HG03139 (cell line): ENCODE measurements around the gene HIF3A.

Source experiments
- ATAC-seq: cut with Tn5 transposase; IDR thresholded peaks from one replicate; pipeline ENCODE4 v1.9.1; 2021; ENCODE audit not compliant: unreplicated experiment

HIF3A gene

DNA sequence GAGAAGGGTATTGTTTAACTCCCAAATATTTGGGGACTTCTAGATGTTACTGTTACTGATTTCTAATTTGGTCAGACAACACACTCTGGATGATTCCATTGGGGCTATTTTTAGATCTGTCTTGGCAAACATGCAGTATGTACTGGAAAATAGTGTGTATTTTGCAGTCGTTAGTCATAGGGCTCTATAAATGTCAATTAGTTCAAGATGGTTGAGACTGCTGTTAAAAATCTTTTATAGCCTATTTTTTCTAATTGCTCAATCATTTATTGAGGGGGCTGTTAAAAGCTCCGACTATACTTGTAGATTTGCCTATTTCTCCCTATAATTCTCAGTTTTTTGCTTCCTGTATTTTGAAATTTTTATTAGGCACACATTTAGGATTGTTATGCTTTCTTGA is 81.4 kb downstream of the HIF3A start:
- no peak for ATAC-seq

DNA sequence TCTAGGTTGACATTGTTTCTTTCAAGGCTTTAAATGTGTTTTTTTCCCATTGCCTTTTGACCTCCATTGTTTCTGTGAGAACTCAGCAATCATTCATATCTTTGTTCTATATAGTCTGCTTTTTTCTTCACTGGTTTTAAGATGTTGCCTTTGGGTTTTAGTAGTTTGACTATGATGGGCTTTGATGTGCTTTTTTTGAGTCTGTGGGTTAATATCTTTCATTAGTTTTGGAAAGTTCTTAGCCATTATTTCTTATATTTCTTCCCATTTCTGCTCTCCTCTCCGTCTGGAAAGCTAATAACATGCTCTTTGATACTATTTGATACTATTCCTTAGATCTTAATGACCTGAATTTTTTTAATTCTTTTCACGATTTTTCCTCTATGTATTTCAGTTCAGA is 83.8 kb downstream of the HIF3A start:
- ATAC-seq: no peak

DNA sequence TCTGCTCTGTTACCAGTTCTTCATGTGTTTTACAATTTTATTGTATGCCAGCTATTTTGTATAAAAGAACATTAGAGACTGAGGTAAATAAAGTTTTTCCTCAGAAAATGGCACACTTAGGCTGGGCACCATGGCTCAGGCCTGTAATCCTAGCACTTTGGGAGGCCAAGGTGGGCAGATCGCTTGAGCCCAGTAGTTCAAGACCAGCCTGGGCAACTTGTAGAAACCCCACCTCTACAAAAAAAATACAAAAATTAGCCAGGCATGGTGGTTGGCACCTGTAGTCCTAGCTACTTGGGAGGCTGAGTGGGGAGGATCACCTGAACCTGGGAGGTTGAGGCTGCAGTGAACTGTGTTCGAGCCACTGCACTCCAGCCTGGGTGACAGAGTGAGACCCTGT is 84.5 kb downstream of the HIF3A start:
- no peak for ATAC-seq

DNA sequence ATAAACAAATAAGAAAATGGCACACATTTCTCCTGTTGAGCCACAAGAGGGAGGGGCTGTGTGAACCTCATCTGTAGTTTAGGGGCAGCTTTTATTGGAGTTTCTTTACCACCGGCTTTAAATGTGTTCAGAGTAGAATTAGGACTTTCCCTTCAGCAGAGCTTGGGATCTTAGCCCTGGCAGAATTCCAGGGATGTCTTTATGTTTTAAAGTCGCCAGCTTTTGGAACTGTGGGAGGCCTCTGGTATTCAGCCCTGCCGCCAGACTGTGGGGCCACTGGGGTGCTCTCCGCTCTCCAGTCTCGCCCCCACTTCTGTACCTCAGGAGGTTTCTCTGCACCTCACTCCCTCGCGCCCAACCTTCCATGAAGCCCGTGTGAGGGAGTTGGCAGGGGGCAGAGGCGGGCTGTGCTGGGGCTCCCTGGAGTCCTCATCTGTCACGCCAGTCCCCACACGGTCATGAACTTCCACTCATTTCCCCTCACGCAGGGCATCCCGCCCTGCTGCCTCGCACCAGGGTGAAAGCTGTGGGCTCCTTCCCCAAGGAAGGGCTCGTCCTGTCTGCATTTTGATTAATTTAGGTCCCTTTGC is 85.0 kb downstream of the HIF3A start:
- ATAC-seq: no peak

DNA sequence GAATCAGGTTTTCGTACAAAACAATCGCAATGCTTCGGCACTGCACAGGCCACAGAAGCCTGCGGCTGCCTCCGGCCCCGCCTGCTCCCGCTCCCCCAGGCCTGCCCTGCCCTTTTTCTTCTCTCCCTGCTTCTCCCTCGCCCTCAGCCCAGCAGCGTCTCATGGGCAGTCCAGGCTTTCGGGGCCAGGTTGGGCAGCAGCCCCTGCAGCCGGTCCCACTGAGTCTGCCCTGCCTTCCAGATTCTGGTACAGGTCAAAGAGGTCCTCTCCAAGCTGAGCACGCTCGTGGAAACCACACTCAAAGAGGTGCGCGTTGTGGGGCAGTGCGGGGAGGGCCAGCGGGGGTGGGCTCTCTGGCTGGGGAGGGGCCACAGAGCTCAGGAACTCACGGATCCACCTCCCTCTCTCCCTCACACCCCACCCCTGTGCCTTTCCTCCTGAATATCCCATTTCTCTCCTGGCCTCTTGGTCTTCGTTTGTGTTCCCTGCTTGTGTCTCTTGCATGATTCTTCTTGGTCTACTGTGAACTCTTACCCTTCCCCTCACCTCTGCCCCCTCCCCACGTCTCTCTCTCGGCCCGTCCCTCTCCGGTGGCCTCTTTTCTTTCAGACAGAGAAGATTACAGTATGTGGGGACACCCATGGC is 86.5 kb downstream of the HIF3A start:
- ATAC-seq: no peak

DNA sequence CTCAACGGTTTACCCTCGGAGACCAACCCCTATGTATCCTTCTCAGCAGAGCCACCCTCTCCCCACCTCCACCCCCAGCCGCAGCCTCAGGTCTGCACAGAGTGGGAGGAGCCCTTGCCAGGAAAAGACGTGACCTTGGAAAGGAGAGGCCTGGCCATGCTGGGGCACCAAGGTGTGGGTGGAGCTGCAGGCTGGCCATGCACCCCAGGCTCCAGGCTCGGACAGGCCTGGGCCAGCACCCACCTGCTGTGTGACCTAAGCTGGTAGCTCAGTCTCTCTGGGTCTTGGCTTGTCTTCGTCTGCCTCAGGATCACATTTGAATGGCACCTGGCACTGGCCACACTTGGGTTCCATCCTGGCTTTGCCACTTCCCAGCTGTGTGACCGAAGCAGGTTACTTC is 87.0 kb downstream of the HIF3A start:
- ATAC-seq: no peak

DNA sequence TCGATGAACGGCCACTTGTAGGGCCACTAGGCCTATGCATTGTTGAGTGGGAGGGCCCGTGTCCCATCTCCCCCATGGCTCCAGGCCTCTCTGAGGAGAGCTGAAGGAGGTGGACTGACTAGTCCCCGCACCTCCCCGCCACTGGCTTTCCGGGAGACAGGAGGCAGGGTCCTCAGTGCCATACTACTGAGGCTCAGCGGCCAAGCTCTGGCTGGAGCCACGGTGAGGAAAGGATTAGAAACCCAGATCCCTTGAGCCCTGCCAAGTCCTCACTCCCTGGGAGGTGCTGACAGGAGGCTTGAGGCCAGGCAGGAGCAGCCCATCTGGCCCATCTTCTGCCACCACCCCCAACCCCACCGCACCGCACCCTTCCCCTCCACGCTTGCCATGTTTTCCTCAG is 87.6 kb downstream of the HIF3A start:
- ATAC-seq: no peak

DNA sequence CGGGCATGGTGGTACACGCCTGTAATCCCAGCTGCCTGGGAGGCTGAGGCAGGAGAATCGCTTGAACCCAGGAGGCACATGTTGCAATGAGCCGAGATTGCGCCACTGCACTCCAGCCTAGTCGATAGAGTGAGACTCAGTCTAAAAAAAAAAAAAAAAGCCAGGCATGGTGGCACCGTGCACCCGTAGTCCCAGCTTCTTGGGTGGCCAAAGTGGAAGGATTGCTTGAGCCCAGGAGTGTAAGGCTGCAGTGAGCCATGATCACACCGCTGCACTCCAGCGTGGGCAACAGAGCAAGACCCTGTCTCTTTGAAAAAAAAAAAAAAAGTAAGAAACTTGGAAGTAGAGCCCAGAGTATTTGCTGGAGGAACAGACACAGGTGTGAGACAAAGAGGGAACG is 88.8 kb downstream of the HIF3A start:
- no peak for ATAC-seq

DNA sequence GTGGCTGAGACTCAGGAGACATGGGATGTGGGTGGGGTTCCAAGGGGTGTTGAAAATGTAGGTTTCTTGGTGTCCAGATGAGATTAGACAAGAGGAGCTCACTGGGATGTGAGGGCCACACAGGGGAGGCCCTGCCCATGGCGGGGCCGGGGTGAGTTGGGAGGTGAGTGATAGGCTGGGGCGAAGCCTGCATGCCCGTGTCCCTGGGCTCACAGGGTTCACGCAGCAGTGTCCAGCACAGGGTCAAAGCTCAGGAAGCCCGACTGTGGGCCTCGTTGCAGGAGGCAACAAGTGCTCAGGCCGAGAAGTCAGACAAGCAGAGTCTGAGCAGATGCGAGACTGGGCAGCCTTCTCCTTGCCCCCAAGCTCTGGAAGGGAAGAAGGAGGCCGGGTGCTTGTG is 89.3 kb downstream of the HIF3A start:
- ATAC-seq: no peak

DNA sequence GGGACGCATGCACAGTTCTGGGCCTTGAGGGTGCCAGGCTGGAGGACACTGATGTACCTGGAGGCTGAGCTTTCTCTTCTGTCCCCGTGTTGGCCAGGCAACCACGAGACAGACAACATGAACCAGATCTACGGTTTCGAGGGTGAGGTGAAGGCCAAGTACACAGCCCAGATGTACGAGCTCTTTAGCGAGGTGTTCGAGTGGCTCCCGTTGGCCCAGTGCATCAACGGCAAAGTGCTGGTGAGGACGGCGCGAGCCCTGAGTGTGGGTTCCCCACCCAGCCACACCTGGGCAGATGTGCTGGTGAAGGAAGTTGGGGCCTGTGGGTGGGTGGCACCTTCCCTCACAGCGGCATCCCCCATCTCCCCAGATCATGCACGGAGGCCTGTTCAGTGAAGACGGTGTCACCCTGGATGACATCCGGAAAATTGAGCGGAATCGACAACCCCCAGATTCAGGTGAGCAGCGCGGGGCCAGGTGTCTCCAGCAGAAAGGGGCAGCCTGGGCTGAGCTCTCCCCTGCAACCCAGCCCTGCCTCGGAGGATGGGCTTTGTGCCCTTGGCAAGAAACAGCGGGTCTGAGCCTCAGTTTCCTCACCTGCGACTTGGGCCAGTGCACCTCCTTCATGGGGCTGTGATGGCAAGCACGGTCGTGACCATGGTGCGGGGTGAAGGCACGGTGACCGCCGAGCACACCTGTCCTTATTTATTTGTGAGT is 90.3 kb downstream of the HIF3A start:
- ATAC-seq: no peak

DNA sequence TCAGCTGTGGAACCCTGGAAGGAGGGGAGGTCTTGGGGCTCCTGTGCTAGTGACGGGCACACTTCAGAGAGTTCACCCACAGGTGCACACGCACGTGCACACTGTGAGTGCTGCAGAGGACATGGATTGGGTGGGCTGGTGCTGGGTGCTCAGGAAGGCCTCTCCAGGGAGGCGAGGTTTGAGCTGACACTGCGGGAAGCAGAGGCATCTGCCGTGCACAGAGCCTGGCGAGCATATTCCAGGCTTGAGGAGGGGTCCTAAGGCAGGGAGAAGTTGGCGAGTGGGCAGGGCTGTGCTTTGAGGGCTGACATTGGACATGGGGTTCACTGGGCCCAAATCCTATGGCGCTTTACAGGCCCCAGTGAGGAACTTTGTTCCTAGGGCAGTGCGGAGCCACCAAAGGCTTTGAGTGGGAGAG is 90.9 kb downstream of the HIF3A start:
- ATAC-seq: no peak

DNA sequence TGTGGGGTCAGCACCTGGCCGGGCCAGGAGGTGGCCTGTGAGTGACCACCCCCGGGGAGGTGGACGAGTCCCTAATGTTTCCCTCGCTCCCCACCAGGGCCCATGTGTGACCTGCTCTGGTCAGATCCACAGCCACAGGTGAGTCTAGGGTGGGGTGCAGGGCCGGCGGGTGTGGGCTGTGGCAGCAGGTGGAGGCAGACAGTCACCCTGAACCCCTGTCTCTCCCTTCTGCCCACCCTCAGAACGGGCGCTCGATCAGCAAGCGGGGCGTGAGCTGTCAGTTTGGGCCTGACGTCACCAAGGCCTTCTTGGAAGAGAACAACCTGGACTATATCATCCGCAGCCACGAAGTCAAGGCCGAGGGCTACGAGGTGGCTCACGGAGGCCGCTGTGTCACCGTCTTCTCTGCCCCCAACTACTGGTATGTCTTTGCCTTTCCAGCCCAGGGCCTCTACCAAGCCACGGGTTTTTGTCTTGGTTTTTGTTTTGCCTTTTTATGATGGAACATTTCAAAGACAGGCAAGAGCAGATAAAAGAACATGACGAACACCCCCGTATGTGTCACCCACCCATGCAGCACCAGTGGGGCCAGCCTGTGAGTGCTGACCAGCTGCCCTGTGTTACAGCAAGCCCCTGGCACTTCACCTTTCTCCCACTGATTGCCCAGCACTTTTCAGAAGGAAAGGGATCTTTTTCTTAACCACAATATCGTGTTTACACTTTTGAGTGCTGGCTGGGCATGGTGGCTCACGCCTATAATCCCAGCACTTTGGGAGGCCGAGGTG is 91.7 kb downstream of the HIF3A start:
- ATAC-seq: no peak

DNA sequence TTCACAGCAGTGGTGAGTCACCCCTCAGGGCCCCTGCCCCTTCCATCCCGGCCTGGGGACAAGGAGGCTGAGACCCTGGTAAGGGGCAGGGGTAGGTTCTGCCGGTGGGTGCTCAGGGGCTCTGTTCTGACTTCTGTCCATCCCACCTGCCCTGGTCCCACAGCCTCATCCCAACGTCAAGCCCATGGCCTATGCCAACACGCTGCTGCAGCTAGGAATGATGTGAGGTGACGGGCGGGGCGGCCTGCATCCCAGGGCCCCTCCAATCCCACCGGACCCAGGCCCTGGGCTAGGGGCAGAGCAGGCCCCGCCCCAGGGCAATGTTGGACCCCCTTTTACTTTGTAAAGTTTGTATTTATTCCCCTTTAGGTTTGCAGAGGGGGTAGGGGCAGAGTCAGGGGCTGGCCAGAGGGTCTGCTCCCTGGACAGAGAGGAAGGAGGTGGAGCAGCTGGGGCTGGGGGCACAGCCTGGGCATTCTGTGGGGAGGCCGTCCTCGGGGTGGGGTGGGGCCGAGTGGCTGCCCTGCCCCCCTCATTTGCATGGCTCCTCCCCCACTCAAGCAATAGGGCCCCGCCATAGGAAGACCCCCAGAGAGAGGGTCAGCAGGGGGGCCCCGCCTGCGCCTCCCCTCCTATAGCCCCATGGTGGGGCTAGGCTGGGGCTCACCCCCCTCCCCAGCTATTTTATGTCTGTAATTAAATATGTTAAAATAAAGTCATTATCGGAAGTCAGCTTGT is 93.4 kb downstream of the HIF3A start:
- ATAC-seq: no peak

DNA sequence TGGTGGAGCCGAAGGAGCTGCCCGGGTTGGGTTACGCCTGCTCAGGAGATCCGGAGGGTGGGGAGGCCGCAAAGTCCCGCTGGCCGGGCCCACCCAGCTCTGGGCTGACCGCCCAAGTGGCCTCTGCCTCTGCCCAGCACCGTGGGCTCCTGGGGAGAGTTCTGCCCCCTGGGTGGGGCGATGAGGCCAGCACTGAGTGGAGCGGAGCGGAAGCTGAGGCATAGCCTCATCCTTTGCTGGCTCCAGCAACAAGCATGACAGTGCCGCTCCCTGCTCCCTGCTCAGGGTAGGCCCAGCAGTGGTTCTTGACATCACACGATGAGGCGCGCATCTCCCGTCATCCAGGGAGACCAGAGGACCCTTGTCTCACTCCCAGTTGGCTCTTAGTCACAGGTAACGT is 94.0 kb downstream of the HIF3A start:
- ATAC-seq: no peak

DNA sequence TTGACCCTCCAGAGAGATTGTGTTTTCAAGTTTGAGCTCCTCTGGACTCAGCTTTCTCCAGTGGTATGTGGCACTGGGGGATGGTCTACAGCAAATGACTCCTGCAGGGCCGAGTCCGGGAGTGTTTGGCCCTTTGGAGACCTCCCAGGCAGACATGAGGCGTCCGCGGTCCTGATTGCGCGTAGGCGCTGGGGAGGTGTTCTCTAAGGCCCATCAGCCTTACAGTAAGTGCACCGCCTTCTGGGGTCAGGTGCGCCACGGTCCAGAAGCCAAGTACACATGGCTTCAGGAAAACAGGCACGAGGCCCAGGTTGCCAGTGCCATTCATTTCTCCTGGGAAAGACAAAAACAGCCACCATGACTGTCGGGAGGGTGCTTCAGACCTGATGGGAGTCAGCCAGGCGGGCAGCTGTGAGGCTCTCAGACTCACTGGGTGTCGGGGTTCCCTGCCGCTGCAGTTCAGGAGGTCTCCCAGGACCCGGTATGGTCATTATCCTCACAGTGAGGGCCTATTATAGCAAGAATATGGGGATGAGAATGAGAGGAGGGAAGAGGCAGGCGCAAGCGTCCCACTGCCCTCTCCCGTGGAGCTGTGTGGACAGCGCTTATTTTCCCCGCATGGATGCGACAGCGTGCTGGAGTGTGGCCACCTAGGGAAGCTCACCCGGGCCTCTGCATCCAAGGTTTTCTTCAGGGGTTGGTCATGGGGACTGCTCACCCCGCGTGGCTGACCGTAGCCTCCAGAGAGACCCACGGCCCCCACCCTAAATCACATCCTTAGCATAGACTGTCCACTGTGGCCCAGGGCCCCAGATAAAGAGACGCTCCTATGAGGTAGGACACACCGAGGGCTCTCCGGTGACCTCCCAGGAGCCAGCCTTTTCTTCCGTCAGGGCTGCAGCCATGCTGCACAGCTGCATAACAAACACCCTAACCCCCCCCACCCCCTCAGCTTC is 94.7 kb downstream of the HIF3A start:
- no peak for ATAC-seq

DNA sequence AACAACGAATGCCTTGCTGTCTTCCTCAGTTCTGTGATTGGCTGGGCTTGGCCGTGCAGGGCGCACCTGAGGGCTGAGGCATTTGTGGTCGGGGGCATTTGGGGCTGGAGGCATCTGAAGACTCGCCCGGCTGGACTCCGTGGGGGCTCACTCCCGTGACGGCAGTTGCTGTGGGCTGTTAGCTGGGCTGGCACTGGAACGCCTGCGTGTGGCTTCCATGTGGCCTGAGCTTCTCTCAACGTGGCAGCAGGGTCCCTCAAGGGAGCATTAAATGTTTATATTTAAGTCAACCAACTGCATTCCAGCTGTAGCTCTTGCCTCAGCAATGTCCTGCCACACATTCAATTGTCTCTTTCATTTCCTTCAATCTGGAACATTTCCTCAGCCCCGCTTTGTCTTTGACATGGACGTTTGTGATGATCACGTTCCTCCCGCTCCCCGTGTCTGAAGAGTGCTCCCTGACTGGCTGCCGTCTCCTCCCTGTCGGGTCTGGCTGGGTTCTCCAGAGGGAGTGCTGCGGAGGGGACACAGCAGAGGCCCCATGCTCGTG is 95.5 kb downstream of the HIF3A start:
- no peak for ATAC-seq

DNA sequence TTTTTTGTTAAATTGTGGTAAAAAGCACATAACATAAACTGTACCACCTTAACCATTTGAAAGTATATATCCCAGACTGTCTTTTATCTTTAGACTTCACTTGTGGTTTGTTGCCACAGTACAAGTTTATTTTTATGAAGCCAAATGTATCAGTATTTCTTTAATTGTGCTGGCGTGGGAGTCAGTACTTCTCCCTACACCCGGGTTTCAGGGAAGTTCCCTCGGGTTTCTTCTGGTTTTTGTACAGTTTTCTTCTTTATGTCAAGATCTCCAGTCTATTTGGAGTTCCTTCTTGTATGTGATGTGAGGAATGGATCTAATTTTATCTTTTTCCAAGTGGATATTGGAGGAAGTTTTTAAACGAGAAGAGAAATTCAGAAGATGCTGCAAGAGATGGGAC is 96.0 kb downstream of the HIF3A start:
- no peak for ATAC-seq
